G401.6 (cell line): ENCODE data around the gene TNS3.

Experiments used
- FAIRE-seq: peaks from 2 replicates; lab custom pipeline; 2012; peaks lifted over from hg19 to GRCh38; lab: Jason Lieb, UNC

TNS3 gene

GRCh38 chr7:47521011-47521795 lies 60.7 kb downstream of the TNS3 start:
- no peak for FAIRE-seq

GRCh38 chr7:47520406-47520805 lies 61.5 kb downstream of the TNS3 start:
- FAIRE-seq = no peak

- no peak for FAIRE-seq
Measured at GRCh38 chr7:47518827-47519226, 63.1 kb downstream of the TNS3 start.

GRCh38 chr7:47517821-47518480 lies 64.0 kb downstream of the TNS3 start:
- no peak for FAIRE-seq

GRCh38 chr7:47516985-47517600 lies 64.8 kb downstream of the TNS3 start:
- FAIRE-seq = no peak

- FAIRE-seq = no peak
Measured at GRCh38 chr7:47516386-47516785, 65.5 kb downstream of the TNS3 start.

GRCh38 chr7:47515305-47515834 lies 66.5 kb downstream of the TNS3 start:
- FAIRE-seq = no peak

GRCh38 chr7:47514818-47515217 lies 67.1 kb downstream of the TNS3 start:
- no peak for FAIRE-seq

- FAIRE-seq = no peak
Measured at GRCh38 chr7:47514367-47514766, 67.5 kb downstream of the TNS3 start.

- no peak for FAIRE-seq
Measured at GRCh38 chr7:47513741-47514241, 68.1 kb downstream of the TNS3 start.

GRCh38 chr7:47512481-47513176 lies 69.3 kb downstream of the TNS3 start:
- FAIRE-seq = no peak

- FAIRE-seq = no peak
Measured at GRCh38 chr7:47511699-47512370, 70.1 kb downstream of the TNS3 start.

- no peak for FAIRE-seq
Measured at GRCh38 chr7:47510786-47511185, 71.1 kb downstream of the TNS3 start.

GRCh38 chr7:47510192-47510591 lies 71.7 kb downstream of the TNS3 start:
- no peak for FAIRE-seq

- no peak for FAIRE-seq
Measured at GRCh38 chr7:47509571-47509970, 72.3 kb downstream of the TNS3 start.

GRCh38 chr7:47508389-47509380 lies 73.2 kb downstream of the TNS3 start:
- no peak for FAIRE-seq

- FAIRE-seq = no peak
Measured at GRCh38 chr7:47507522-47507921, 74.4 kb downstream of the TNS3 start.

- no peak for FAIRE-seq
Measured at GRCh38 chr7:47506382-47507339, 75.2 kb downstream of the TNS3 start.

- FAIRE-seq = no peak
Measured at GRCh38 chr7:47505312-47506007, 76.5 kb downstream of the TNS3 start.
